Esophagus mucosa (tissue), 1 donor: ENCODE measurements around the gene FAM98C. TPM values are rescaled to one million over a fixed set of nuclear protein-coding genes. Genes with fewer than 3 reads are reported as not detected.
"Not testable (repeated sequence)": the region's sequence is repeated elsewhere in the genome, so short reads cannot be mapped to it uniquely, and the experiment has no call there.

Source experiments
- ATAC-seq: fragments of 200-7000 bp; cut with Tn5 transposase; one replicate; pipeline ENCODE4 v1.9.1; 2020
- total RNA-seq: library from RNA; stranded (reverse); gene quantifications from one replicate; pipeline ENCODE4 v1.2.4, GENCODE V29; 2023
- donor health status: DM: yes; HTN: yes; CAD: no.

FAM98C gene
- total RNA-seq, 1 donor from 2014 or later: 20.8 TPM

DNA sequence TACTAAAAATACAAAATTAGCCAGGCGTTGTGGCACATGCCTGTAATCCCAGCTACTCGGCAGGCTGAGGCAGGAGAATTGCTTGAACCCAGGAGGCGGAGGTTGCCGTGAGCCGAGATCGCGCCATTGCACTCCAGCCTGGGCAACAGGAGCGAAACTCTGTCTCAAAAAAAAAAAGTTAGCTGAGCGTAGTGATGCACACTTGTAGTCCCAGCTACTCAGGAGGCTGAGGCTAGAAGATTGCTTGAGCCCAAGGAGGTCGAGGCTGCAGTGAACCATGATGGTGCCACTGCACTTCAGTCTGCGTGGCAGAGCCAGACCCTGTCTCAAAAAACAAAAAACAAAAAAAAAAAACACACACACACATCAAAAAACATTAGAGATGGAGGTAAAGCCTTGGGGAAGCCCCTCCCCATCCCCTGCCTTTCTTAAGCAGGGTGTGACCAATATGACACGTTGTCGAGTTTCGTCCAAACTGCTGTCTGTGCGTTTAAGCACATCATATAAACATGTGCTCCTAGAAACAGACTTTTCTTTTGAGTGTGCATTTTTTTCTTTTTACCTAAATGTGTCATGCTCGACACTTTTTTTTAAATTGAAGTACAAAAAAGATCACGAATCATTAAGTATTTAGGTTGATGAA, 24.3 kb downstream of the FAM98C start:
- ATAC-seq: not testable (repeated sequence)

DNA sequence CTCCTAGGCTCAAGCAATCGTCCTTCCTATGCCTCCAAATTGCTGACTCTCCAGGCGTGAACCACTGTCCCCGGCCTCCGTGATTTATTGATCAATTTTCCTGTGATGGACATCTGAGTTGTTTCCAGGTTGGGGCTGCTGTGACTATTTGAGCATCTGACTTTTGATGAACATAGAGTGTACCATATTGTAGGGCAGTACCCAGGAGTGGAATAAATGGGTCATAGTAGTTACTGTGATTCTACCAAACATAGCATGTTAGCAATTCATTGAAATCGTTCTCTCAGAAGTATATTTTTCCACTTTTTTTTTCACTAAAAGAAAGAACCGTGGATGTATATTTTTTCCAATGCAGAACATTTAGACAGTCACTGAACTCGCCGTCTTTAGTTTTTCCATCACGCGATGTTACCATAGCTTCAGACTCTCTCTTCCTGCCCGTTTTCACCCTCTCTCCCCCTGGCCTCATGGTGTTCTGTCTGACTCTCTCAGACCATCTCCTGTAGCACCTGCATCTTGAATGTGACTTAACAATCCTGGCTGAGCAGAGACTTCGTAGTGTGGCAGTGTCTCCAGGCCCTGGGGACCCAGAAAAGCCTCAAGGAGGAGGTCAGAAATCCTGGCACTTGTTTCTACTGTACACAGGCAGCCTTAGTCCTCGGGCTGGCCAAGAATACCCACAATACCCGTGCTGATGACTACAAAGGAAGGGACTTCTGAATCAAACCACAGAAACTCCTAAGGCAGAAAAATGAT, 26.3 kb downstream of the FAM98C start:
- no peak for ATAC-seq

DNA sequence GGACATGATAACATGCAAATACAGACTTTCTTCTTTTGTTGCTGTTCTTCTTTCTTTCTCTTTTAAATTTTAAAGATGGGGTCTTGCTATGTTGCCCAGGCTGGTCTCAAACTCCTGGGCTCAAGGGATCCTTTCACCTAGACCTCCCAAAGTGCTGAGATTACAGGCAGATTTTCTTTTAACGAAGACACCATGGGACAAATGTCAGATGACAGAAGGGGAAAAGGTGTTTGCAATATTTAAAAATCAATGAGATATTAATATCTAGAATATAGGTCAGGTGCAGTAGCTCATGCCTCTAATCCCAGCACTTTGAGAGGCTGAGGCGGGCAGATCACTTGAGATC, 26.9 kb downstream of the FAM98C start:
- ATAC-seq: no peak

DNA sequence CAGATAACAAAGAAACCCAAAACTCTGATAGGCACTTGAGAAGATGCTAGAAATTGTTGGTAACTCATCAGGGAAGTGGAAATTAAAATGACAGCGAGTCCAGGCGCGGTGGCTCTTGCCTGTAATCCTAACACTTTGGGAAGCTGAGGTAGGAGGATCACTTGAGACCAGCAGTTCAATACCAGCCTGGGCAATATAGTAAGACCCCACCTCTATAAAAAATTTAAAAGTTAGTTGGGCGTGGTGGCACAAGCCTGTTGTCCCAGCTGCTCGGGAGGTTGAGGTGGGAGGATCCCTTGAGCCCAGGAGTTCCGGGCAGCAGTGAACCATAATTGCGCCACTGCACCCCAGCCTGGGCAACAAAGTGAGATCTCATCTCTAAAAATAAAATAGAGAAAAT, 28.0 kb downstream of the FAM98C start:
- ATAC-seq: no peak

DNA sequence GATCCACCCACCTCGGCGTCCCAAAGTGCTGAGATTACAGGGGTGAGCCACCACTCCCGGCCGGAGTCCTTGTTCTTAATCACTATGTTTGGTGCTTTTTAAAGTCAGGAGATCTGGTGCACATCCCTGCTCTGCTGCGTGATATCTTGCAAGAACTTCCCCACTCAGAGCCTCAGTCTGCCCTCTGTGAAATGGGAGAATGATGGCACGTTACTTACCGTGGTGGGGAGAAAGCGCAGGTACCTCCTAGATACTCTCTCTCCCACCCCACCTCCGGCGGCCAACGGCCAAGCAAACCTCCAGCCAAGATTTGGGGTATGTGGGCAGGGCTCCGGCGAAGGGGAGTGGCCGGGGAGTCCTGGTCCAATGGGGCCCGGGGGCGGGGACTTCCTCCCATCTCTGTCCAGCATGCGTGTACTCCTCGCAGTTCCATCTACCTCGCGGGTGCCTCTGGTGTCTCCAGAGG, 30.4 kb downstream of the FAM98C start, which contains the start of gene RYR1:
TSS of gene RYR1 (plus strand) at position 424 of the 466 bp plus-strand sequence. CDS start 139 bp downstream, outside the sequence.
- ATAC-seq: peak; percentile 60

DNA sequence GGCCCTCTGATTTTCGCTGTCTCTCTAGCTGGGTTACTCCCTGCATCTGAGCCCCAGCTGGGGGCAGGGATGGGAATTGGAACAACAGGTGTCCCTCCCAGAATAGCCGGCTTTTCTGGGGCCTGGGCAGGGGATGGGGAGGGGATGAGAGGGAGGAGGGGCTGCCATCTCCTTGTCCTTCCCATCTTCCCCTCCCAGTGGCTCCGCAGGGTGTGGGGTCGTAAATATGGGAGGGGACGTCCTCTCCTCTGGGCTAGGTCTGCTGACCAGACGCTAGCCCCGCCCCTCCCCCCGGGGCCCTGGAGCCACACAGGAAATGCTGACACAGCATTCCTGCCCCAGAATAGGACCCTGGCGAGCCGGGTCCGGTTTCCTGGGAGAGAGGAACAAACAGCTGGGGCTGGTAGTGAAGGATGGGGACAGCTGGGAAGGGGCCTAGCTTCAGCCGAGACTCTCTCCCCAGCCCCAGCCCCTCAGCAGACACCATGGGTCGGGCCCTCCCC, 31.7 kb downstream of the FAM98C start:
- no peak for ATAC-seq

DNA sequence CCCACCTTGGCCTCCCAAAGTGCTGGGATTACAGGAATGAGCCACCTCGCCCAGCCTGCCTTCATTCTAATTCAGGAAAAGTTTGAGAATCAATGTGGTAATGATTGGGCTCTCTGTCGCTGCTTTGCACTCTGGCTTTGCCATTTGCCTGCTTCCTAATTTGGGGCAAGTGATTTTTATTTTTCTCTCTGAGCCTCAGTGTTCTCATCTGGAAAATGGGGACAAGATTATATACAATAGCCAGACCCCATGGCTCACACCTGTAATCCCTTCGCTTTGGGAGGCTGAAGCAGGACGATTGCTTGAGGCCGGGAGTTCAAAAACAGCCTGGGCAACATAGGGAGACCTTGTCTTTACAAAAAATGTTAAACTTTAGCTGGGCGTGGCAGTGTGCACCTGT, 34.4 kb downstream of the FAM98C start:
- ATAC-seq: no peak

DNA sequence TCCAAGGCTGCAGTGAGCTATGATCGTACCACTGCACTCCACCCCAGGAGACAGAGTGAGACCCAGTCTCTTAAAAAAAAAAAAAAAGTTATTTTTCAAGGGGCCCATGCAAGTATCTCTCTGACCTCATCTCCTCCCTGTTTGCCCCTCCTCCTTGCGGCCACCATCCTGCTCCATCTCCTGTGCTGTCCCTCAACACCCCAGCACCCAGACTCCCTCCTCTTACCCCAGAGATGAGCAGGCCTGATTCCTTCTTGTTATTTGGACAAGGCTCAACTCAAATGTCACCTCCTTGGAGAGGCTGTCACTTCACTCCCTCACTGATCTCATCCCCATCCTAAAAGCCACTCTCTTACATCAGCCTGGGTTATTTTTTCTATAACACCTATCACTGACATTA, 35.0 kb downstream of the FAM98C start:
- no peak for ATAC-seq

DNA sequence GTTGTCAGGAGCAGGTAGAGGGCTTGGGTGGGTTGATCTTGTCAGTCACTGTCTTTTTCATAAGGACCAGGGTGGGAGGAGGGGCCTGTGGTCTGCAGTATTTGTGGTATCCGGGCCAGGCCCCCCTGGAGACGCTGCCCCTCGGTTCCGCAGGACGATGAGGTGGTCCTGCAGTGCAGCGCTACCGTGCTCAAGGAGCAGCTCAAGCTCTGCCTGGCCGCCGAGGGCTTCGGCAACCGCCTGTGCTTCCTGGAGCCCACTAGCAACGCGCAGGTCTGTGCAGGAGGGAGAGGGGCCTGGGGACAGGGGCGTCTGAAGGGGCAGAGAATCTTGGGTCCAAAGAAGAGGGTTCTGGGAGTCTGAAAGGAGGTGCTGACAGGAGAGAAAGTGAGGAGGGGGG, 37.7 kb downstream of the FAM98C start:
- ATAC-seq: no peak

DNA sequence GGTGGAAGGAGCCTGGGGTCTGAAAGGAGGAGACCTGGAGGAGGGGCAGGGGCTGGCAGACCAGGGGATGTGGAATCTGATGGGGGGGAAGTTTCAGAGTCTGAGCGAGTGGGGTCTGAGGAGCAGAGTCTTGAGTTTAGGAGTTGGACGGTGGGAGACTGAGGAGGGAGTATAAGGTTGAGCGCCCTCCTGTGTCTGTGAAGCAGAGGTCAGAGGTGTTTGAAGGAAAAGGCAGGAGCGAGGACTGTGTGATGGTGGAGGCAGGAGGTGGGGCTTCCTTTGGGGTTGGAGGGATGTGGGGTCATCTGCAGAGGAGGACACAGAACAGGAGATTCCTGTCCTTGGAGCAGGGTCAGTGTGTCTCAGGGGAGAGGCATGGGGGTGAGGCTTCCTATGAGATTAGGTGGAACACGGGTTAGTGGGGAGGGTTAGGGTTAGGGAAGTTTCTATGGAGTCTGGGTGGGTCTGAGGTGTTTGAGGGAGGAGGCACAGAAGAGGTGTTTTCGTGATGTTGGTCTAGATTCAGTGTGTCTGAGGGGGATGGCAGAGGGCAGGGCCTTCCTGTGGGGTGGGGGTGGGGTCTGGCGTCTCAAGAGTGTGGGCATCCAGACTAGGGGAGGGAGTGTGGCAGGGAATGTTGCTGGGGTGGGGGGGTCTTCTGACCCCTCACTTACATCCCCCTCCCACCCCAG, 38.9 kb downstream of the FAM98C start:
- ATAC-seq: no peak

DNA sequence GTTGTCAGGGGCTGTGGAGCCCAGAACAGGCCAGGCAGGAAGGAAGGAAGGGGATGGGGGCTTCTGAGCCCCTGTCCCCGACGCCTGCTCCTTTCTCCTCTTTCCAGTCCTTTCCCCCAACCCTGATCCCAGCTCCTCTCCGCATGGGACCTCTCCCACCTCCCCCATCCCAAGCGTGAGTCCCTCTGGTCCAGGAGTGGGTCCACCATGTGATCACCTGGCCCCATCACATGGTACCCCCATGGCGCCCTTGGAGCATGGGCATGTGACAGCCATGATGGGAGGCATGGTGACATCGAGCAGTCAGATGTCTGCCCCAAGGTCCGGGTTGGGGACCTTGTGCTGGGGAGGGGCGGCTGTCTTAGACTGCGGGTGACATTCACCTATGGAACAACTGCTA, 39.8 kb downstream of the FAM98C start:
- ATAC-seq: no peak

DNA sequence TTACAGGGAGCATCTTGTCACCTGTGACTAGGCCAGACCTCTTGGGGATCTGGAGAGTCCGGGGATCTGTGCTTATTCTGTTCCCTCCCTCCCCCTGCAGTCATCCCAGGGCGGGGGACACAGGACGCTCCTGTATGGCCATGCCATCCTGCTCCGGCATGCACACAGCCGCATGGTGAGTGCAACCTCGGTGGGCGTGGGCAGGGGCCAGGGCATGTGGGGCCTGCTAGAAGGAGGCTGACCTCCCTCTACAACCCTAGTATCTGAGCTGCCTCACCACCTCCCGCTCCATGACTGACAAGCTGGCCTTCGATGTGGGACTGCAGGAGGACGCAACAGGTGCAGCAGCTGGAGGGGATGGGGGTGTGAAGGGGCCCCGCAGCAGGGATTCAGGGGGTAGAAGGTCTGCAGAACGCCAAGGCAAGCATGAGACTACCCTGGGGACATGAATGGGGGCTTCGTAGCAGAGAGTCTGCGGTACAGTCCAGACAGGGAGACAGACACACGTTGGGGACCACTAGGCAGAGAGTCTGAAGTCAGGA, 40.6 kb downstream of the FAM98C start:
- ATAC-seq: no peak

DNA sequence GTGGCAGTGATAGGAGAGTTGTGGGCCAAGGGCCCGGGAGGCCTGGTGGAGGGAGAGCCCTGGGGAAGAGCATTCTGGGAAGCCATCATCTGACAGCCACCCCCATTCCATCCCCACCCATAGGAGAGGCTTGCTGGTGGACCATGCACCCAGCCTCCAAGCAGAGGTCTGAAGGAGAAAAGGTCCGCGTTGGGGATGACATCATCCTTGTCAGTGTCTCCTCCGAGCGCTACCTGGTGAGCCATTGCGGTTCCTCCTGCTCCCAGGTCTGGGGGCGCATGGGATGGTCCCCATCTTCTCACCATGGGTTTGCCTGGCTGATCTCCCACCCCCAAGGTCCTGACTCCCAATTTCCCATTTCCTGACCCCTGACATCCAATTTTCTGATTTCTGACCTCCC, 41.1 kb downstream of the FAM98C start:
- no peak for ATAC-seq

DNA sequence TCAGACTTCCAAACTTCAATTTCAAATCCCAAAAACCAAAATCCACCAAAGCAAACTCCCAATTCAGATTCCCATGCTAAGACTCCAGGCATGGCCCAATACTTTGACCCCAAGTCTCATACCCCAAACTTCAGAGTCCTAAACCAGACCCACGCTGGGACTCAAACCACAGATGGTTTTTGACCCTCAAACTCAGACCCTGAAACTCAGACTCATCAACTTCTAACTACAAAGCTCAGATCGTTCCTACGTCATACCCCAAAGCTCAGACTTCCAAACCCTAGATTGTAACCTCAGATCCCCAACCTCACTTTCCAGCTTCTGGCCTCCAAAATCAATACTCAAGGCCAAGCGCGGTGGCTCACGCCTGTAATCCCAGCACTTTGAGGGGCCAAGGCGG, 42.5 kb downstream of the FAM98C start:
- no peak for ATAC-seq

DNA sequence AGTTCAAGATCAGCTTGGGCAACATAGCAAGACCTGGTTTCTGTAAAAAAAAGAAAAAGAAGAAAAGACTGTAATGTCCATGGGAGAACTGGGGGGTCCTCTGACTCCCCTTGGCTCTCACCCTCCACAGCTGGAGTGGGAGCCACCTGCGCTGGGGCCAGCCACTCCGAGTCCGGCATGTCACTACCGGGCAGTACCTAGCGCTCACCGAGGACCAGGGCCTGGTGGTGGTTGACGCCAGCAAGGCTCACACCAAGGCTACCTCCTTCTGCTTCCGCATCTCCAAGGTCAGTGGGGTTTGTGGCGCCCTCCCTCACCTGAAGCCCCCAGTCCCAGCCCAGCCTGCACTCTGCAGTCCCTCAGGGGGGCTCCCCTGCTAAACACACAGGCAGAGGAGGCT, 45.3 kb downstream of the FAM98C start:
- ATAC-seq: no peak

DNA sequence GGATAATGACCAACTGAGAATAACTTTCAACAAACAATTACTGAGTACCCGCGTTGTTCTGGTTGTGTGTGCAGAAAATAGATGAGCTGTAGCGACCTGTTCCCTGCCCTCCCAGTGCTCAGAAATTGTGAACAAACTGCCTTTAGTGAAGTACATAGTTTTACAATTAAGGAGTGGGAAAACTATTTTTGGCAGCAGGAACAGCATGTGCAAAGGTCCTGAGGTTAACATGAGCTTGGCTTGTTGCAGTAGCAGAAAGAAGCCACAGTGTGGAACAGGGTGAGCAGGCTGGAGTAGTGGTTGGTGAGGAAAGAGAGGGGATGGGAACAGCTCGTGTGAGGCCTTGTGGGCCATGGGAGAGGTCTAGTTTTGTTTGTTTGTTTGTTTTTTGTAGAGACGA, 46.6 kb downstream of the FAM98C start:
- ATAC-seq: no peak

DNA sequence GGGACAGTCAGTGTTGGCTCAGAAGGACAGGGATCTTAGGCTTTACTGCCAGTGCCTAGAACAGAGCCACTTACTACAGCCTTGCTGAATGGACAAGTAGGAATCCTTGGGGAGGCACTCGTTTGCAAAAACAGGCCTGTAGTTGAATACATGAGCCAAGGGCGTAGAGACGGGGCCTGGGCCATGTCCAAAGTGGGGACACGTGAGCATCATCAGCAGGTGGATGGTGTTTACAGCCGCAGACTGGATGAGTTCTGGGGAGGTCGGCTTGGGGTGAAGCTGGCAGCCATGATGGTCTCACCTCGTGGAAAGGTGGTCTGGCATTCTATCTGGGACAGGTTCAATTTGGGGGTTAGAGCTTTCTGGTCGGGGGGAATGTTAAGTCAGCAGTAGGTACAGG, 48.1 kb downstream of the FAM98C start:
- no peak for ATAC-seq

DNA sequence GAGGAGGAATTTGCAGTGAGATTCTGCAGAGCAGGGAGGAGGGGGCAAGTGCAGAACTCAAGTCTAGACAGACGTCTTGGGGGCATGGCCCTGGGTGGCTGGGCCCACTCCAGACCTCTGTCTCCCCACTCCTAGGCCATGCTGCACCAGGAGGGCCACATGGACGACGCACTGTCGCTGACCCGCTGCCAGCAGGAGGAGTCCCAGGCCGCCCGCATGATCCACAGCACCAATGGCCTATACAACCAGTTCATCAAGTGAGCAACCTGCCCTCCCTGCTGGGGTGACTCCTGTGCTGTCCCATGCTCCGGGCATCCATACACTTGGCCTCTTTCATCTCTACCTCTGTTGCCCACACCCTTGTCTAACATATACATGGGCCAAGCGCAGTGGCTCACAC, 48.7 kb downstream of the FAM98C start:
- peak; percentile 39 for ATAC-seq

DNA sequence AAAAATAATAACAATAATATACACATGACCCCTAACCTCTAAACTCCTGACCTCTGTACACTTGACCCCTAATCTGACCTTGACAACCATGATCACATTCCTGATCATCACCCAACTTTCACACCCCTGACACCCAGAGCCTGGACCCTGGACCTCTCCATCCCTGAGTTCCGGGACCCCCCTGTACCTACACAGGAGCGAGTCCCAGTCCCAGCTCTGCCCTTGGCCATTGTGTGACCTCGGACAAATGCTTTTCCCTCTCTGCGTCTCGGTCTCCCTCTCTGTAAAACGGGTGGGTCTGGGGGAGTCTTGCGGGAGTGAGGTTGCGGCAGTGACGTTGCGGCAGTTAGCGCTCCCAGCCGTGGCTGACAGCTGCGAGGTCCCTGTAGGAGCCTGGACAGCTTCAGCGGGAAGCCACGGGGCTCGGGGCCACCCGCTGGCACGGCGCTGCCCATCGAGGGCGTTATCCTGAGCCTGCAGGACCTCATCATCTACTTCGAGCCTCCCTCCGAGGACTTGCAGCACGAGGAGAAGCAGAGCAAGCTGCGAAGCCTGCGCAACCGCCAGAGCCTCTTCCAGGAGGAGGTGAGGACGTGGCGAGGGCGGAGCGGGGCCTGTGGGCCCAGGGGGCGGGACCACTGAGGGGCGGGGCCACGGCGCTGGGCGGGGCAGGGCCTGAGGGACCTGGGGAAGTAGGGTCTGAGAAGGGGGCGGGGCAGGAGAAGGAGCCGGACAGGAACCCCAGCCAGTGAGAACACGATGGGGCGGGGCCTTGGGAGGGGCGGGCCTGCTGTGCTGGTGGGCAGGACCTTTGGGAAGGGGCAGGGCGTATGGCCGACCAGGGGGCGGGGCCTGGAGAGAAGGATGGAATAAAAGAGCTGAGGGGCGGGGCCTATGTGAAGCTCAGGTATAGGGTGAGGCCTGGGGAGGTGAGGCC, 49.8 kb downstream of the FAM98C start:
- ATAC-seq: no peak

DNA sequence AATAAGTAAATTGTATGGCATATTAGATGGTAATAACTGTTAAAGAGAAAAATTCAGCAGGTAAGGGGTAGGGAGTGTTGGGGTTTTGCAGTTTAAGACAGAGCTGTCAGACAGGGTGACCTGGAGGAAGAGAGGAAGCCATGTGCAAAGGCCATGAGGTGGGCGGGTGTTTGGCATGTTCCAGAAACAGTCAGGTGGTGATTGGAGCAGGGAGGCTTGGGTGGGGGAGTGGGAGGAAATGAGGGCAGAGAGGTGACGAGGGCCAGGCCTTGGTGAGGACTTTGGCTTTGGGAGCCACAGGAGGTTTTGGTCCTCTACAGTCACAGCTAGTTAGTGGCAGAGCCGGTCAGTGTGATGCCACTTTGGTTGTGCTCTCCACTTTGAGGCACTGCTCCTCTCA, 50.7 kb downstream of the FAM98C start:
- no peak for ATAC-seq

DNA sequence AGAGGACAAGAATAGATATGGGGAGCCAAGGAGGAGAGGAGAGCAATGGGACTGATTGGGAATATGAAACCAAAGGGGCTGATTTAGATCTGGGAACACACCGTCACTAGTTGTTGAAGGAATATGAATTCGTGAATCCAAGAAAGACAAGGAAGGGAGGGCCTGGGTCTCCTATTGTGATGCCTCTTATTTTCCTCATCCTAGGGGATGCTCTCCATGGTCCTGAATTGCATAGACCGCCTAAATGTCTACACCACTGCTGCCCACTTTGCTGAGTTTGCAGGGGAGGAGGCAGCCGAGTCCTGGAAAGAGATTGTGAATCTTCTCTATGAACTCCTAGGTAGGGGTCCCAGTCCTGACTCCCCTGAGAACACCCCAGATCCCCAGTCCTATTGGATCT, 52.1 kb downstream of the FAM98C start:
- ATAC-seq: no peak

DNA sequence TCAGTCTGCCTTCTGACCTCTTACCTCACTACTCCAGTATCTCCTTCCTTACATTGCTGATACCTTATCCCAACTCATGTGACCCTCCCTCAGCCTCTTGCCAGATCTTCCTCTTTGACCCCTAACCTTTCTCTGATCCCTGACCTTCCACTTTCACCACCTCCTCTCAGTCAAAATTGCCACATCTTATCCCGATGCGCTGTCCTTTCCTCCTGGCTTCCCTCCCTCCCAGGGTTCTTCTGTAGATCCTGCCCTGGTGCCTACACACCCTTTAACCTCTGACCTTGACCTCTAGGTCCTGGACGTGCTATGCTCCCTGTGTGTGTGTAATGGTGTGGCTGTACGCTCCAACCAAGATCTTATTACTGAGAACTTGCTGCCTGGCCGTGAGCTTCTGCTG, 54.3 kb downstream of the FAM98C start:
- ATAC-seq: no peak
